ENCODE data around the gene CAMK2N1. TPM values are rescaled to one million over a fixed set of nuclear protein-coding genes. Genes with fewer than 3 reads are reported as not detected.

The CAMK2N1 gene
- total and polyA plus RNA-seq, 2 of the 8 experiments (the other 6 are each of a cell fraction or from before 2014, with no cell fraction given) = 2.3 to 5.6 TPM

- H4K20me1 ChIP-seq (replicated peaks in 1 of 2; ENCODE audit: control insufficient read depth in 1 of 2, insufficient read depth in 2 of 2, low read length in 2 of 2) = no peaks in the 10 kb centered on the region
- ChIA-PET CTCF (ENCODE audit: partially characterized antibody) (interaction anchor here (0.6 to 2.2 kb wide), 11 partner anchors 9 to 280 kb away, joined by 3 to 7 read pairs (median 3); no protein-coding TSS in a partner anchor), POLR2A (ENCODE audit: partially characterized antibody) (interaction anchor here (1.0 to 1.6 kb wide), 2 partner anchors 9 to 11 kb away, joined by 3 to 4 read pairs; no protein-coding TSS in a partner anchor)
- no peak overlapping the region for H3K14ac ChIP-seq (ENCODE audit: insufficient read length)
- FAIRE-seq (no peak), DNase-seq (ENCODE audit: low read depth in 1 of 2, low spot score in 2 of 2) (no peak)
- H3K4me3 ChIP-seq (ENCODE audit: extremely low read depth in 1 of 4, insufficient read depth in 2 of 4, low read depth in 3 of 4, low read length in 4 of 4) = no peak overlapping the region
- no peak overlapping the region for H3K4me2 ChIP-seq (ENCODE audit: insufficient read depth in 1 of 2, low read depth in 2 of 2, low read length in 2 of 2)
- H3K79me1 ChIP-seq (ENCODE audit: low read depth, low read length) = no peaks in the 10 kb centered on the region
- H3K56ac ChIP-seq (replicated peaks; ENCODE audit: insufficient read length, low read depth, low read length) = no peak overlapping the region
- H2AK5ac ChIP-seq (ENCODE audit: low read depth, low read length) = no peak overlapping the region
- H4K8ac ChIP-seq (ENCODE audit: extremely low read depth, insufficient read depth, low read length) = no peak overlapping the region
- H4K5ac ChIP-seq (ENCODE audit: insufficient read length, low read depth, low read length) = no peak overlapping the region
- no peak overlapping the region for H3K23ac ChIP-seq (ENCODE audit: insufficient read length)
- H2BK12ac ChIP-seq (ENCODE audit: low read depth, low read length) = no peak overlapping the region
- no peak overlapping the region for H4K91ac ChIP-seq (replicated peaks; ENCODE audit: insufficient read length, low read length)
- 85% methylated on average over 3 of the region's 3 CpGs; no CpG with 5 or more reads in 1 of the 2 experiments for WGBS, 2 experiments (ENCODE audit: extremely low coverage in 1 of 2, insufficient coverage in 1 of 2, insufficient read length in 1 of 2, insufficient replicate concordance in 2 of 2, low coverage in 1 of 2, low lambda C conversion rate in 2 of 2, missing lambda C conversion rate in 1 of 2)
- H3K23me2 ChIP-seq (ENCODE audit: low read depth, low read length) = peaks cover 5% of the 10 kb centered on the region; the same call in 1 of the 2 replicates
- no peak overlapping the region for H3K18ac ChIP-seq (ENCODE audit: extremely low read depth, low read length)
- no peaks in the 10 kb centered on the region for H3K79me2 ChIP-seq (ENCODE audit: control insufficient read depth in 1 of 2, insufficient read depth in 2 of 2, low read length in 2 of 2)
- H3K4me1 ChIP-seq (replicated peaks in 1 of 4; ENCODE audit: control insufficient read depth in 3 of 4, insufficient read depth in 4 of 4, low read length in 3 of 4) = no peaks in the 10 kb centered on the region
- peaks cover 0 to 4% of the 10 kb centered on the region in 2 experiments; a peak in 1 of 4 replicates for H3K9me3 ChIP-seq (ENCODE audit: insufficient read depth in 2 of 2, low read depth in 1 of 2, low read length in 1 of 2)
- no peak overlapping the region for H2AFZ ChIP-seq (ENCODE audit: low read length)
- no peak overlapping the region for H2BK20ac ChIP-seq (ENCODE audit: low read length)
- H3K36me3 ChIP-seq (ENCODE audit: control insufficient read depth in 2 of 4, insufficient read depth in 4 of 4, low read length in 3 of 4) = no peaks in the 10 kb centered on the region
- H3K9ac ChIP-seq (replicated peaks in 1 of 4; ENCODE audit: extremely low read depth in 1 of 4, low read depth in 3 of 4, low read length in 3 of 4) = no peak overlapping the region
- H2BK5ac ChIP-seq (ENCODE audit: low read depth, low read length) = no peak overlapping the region
- H3K27ac ChIP-seq (ENCODE audit: low read depth, low read length) = no peak overlapping the region
- no peak overlapping the region for H2BK120ac ChIP-seq (replicated peaks; ENCODE audit: low read depth, low read length)
- H2BK15ac ChIP-seq (ENCODE audit: low read length) = no peak overlapping the region
- TF ChIP-seq POLR2A (IDR thresholded peaks at IDR 0.05; ENCODE audit: control extremely low read depth in 1 of 2, low read depth in 2 of 2, low read length in 2 of 2) (no peak), ASH2L (IDR thresholded peaks at IDR 0.05; ENCODE audit: low read length) (no peak), EP300 (IDR thresholded peaks at IDR 0.05; ENCODE audit: borderline replicate concordance in 1 of 2, low read depth in 2 of 2, low read length in 2 of 2) (no peak), RNF2 (IDR thresholded peaks at IDR 0.05; ENCODE audit: borderline replicate concordance, low read depth, low read length, missing control alignments, poor library complexity, severe bottlenecking) (no peak), RBBP5 (IDR thresholded peaks at IDR 0.05; ENCODE audit: borderline replicate concordance, low read depth, low read length) (no peak), ZNF274 (IDR thresholded peaks at IDR 0.05; ENCODE audit: borderline replicate concordance, extremely low read depth, low read length) (no peak)
- peaks cover 0 to 6% (median 0%) of the 10 kb centered on the region in 4 experiments; a peak in 4 of 7 replicates for H3K27me3 ChIP-seq (replicated peaks in 1 of 4; ENCODE audit: control insufficient read depth in 3 of 4, extremely low read depth in 1 of 4, insufficient read depth in 3 of 4, low read length in 3 of 4)
- H3K4ac ChIP-seq (replicated peaks; ENCODE audit: insufficient read length, low read depth, low read length) = no peak overlapping the region
These were observed 23.6 kb downstream of the CAMK2N1 start for GRCh38 chr1:20462397-20462796.

Measured in H1 (cell line).